Keratinocyte (primary cell): Measurements from ENCODE around the gene PALMD. TPM values are rescaled to one million over a fixed set of nuclear protein-coding genes. Genes with fewer than 3 reads are reported as not detected.
A peak's percentile ranks its signal among the peaks of the same experiment; 100 is the strongest.

Source experiments
- DNase-seq: peaks from one replicate; pipeline ENCODE4 v3.0.0-alpha.2; 2011; ENCODE audit warnings: low read depth, missing footprints, low spot score
- FAIRE-seq: peaks from 2 replicates; lab custom pipeline; 2011; peaks lifted over from hg19 to GRCh38; lab: Jason Lieb, UNC
- H2AFZ ChIP-seq: 2 replicates; pipeline ENCODE4 v1.6.0; 2012; ENCODE audit warnings: low read length, control low read depth, inconsistent platforms; ENCODE audit not compliant: control insufficient read depth
- H3K27ac ChIP-seq: 2 replicates; pipeline ENCODE4 v1.5.1; 2011; ENCODE audit warnings: low read length; ENCODE audit not compliant: control insufficient read depth, insufficient read depth
- H3K27me3 ChIP-seq: 3 replicates; pipeline ENCODE4 v1.6.0; 2011; ENCODE audit warnings: low read length; ENCODE audit not compliant: control insufficient read depth, insufficient read depth; ENCODE audit errors: extremely low read depth
- H3K36me3 ChIP-seq, 2 experiments: 2 replicates in 1 of 2; 3 replicates in 1 of 2; pipeline ENCODE4 v1.5.1; 2011; ENCODE audit warnings: low read length in 2 of 2, mild to moderate bottlenecking in 1 of 2; ENCODE audit not compliant: control insufficient read depth in 2 of 2, insufficient read depth in 2 of 2; ENCODE audit errors: extremely low read depth in 1 of 2
- H3K4me1 ChIP-seq: 3 replicates; pipeline ENCODE4 v1.5.1; 2011; ENCODE audit warnings: low read length; ENCODE audit not compliant: control insufficient read depth, insufficient read depth; ENCODE audit errors: extremely low read depth
- H3K4me2 ChIP-seq: 3 replicates; pipeline ENCODE4 v1.6.0; 2011; ENCODE audit warnings: low read depth, low read length; ENCODE audit not compliant: control insufficient read depth, insufficient read depth; ENCODE audit errors: extremely low read depth
- H3K4me3 ChIP-seq, 3 experiments: fragments of 200-600 bp in 1 of 3; sonication (generic) in 1 of 3; 2 replicates in 2 of 3; 3 replicates in 1 of 3; pipeline ENCODE4 v1.5.1; 2011 to 2016; ENCODE audit warnings: low read length in 3 of 3, mild to moderate bottlenecking in 3 of 3, control low read depth in 2 of 3, inconsistent platforms in 1 of 3, low read depth in 1 of 3, mixed read lengths in 1 of 3, mixed run types in 1 of 3, moderate library complexity in 1 of 3; ENCODE audit not compliant: control insufficient read depth in 2 of 3, insufficient read depth in 2 of 3; ENCODE audit errors: extremely low read depth in 1 of 3
- H3K79me2 ChIP-seq: 2 replicates; pipeline ENCODE4 v1.6.0; 2012; ENCODE audit warnings: low read length; ENCODE audit not compliant: control insufficient read depth, insufficient read depth
- H3K9ac ChIP-seq: 3 replicates; pipeline ENCODE4 v1.6.0; 2011; ENCODE audit warnings: low read length; ENCODE audit not compliant: control insufficient read depth, insufficient read depth; ENCODE audit errors: extremely low read depth
- H3K9me1 ChIP-seq: 3 replicates; pipeline ENCODE4 v1.6.0; 2011; ENCODE audit warnings: low read length; ENCODE audit not compliant: control insufficient read depth, insufficient read depth; ENCODE audit errors: extremely low read depth
- H3K9me3 ChIP-seq: 2 replicates; pipeline ENCODE4 v1.5.1; 2012; ENCODE audit warnings: low read depth, low read length; ENCODE audit not compliant: control insufficient read depth
- H4K20me1 ChIP-seq: 3 replicates; pipeline ENCODE4 v1.6.0; 2011; ENCODE audit warnings: low read length; ENCODE audit not compliant: control insufficient read depth, insufficient read depth; ENCODE audit errors: extremely low read depth
- EZH2 ChIP-seq: IDR thresholded peaks from one replicate; pipeline ENCODE4 v1.6.1; 2012; ENCODE audit warnings: inconsistent platforms, mild to moderate bottlenecking, low read length, moderate library complexity
- dilution Hi-C: fragments of 300-500 bp; cut with MboI; formaldehyde crosslinking; loops from one replicate; pipeline ENCODE4 v1.7.0; 2020; ENCODE audit warnings: low sequenced_read_pairs; ENCODE audit not compliant: extremely low pct_ligation_motif_present
- polyA plus RNA-seq, 5 experiments: library from polyadenylated mRNA; depleted of rRNA in 3 of 5; stranded (reverse) in 3 of 5; stranded (forward) in 1 of 5; unstranded in 1 of 5; fragments of >200 nt; gene quantifications; 1 replicate in 1 of 5; 2 replicates in 3 of 5; 3 replicates in 1 of 5; pipeline versions ENCODE4 v1.2.1 to v1.2.3, GENCODE V29; 2011 to 2012; ENCODE audit warnings: missing spikeins in 2 of 5, low read depth in 1 of 5, low replicate concordance in 1 of 5
- TF ChIP-seq, protein P1 (sequence below), 3 experiments: IDR thresholded peaks in 1 of 3; conservative IDR thresholded peaks in 1 of 3; optimal IDR thresholded peaks in 1 of 3; 2 replicates in 2 of 3; 3 replicates in 1 of 3; pipeline versions ENCODE3 to v1.5.1; 2011; ENCODE audit warnings: low read length in 3 of 3, mild to moderate bottlenecking in 3 of 3, moderate library complexity in 2 of 3, control low read depth in 1 of 3, inconsistent platforms in 1 of 3; ENCODE audit not compliant: insufficient read depth in 2 of 3; ENCODE audit errors: extremely low read depth in 1 of 3

The PALMD gene
- polyA plus RNA-seq, 1 donor (not counting 4 experiments of a cell fraction or from before 2014, with no cell fraction given) = 6.8 TPM

- no peaks in the 10 kb centered on the region for H3K79me2 ChIP-seq
- H3K4me2 ChIP-seq = no peak overlapping the region
- no peaks in the 10 kb centered on the region for H3K36me3 ChIP-seq
- no peaks in the 10 kb centered on the region for H4K20me1 ChIP-seq
- no peak overlapping the region for H3K9ac ChIP-seq
- dilution Hi-C loops = no loop called here
- H2AFZ ChIP-seq = no peak overlapping the region
- TF ChIP-seq, protein P1, sequence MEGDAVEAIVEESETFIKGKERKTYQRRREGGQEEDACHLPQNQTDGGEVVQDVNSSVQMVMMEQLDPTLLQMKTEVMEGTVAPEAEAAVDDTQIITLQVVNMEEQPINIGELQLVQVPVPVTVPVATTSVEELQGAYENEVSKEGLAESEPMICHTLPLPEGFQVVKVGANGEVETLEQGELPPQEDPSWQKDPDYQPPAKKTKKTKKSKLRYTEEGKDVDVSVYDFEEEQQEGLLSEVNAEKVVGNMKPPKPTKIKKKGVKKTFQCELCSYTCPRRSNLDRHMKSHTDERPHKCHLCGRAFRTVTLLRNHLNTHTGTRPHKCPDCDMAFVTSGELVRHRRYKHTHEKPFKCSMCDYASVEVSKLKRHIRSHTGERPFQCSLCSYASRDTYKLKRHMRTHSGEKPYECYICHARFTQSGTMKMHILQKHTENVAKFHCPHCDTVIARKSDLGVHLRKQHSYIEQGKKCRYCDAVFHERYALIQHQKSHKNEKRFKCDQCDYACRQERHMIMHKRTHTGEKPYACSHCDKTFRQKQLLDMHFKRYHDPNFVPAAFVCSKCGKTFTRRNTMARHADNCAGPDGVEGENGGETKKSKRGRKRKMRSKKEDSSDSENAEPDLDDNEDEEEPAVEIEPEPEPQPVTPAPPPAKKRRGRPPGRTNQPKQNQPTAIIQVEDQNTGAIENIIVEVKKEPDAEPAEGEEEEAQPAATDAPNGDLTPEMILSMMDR (optimal IDR thresholded peaks at IDR 0.05 in 1 of 3, IDR thresholded peaks at IDR 0.05 in 1 of 3, conservative IDR thresholded peaks at IDR 0.05 in 1 of 3; ENCODE audit: extremely low read depth in 1 of 3, insufficient read depth in 2 of 3, low read length in 3 of 3) = no peak
- no peak for TF ChIP-seq EZH2
- peaks cover 8% of the 10 kb centered on the region for H3K4me1 ChIP-seq
- no peaks in the 10 kb centered on the region for H3K27me3 ChIP-seq
- H3K9me1 ChIP-seq = no peaks in the 10 kb centered on the region
- no peaks in the 10 kb centered on the region for H3K9me3 ChIP-seq
- no peak overlapping the region for H3K27ac ChIP-seq
- FAIRE-seq (no peak), DNase-seq (no peak)
- H3K4me3 ChIP-seq = no peak overlapping the region
Measured at GRCh38 chr1:99682291-99682751, 36.4 kb downstream of the PALMD start.

DNA sequence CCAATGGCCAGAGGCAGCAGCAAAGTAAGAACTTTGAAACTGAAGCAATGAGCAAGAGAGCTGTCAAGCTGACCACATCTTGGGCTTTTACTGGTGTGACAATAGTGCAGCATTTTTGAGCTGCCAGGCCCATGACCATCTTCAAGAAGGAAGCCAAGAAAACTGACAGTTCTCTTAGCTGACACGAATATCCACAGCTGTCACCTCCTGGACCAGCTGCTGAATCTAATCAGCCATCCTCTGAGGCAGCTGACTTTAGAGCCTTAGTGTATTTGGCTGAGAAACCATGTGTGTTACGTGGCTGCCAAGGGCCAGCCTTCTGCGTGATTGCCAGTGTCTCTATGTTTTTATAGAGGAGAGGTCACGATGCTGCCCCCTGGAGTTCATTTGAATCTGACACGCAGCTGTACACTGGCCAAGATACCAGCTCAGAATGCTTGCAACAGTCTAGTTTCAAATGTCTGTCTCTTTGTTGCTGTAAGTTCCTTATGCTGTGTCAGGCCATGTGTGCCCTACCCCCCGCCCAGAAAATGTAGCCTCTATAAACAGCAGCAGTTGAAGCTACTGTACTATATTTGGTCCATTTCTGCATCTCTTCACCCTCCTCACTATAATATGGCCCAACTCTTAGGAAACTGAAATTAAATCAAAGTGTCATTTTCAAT, 39.7 kb downstream of the PALMD start:
- H2AFZ ChIP-seq = peak overlapping the region; percentile 76
- FAIRE-seq = peak; percentile 79

More for the DNA sequence above, 39.7 kb downstream of the PALMD start:
- Histone ChIP-seq H3K4me3 (no peak overlapping the region), H3K9ac (no peak overlapping the region), H3K27ac (peak overlapping the region; percentile 7), H3K4me2 (peak overlapping the region; percentile 4), H3K27me3 (no peaks in the 10 kb centered on the region), H4K20me1 (no peaks in the 10 kb centered on the region), H3K9me3 (no peaks in the 10 kb centered on the region), H3K36me3 (peaks cover 0 to 1% of the 10 kb centered on the region in 2 experiments), H3K4me1 (peaks cover 8% of the 10 kb centered on the region), H3K9me1 (no peaks in the 10 kb centered on the region), H3K79me2 (no peaks in the 10 kb centered on the region)
- DNase-seq = peak; percentile 25
- TF ChIP-seq EZH2 = no peak
- TF ChIP-seq, protein P1 (optimal IDR thresholded peaks at IDR 0.05 in 1 of 3, IDR thresholded peaks at IDR 0.05 in 1 of 3, conservative IDR thresholded peaks at IDR 0.05 in 1 of 3; ENCODE audit: extremely low read depth in 1 of 3, insufficient read depth in 2 of 3, low read length in 3 of 3) = peak; percentile 67 to 78 (median 76)
- dilution Hi-C loops = no loop called here
